Esophagus muscularis mucosa (tissue), 4 donors: Measurements from ENCODE around the gene TP73.

Experiments
- EP300 ChIP-seq: sonication (generic); formaldehyde crosslinking; IDR thresholded peaks from one replicate; pipeline ENCODE4 v1.6.1; 2017; ENCODE audit warnings: antibody characterized with exemption
- POLR2A ChIP-seq: fragments of 450-650 bp; IDR thresholded peaks from one replicate; pipeline ENCODE4 v1.6.1; 2017; ENCODE audit warnings: antibody characterized with exemption, moderate library complexity, mild to moderate bottlenecking, low read depth
- POLR2AphosphoS5 ChIP-seq, 2 donors: sonication (generic); formaldehyde crosslinking; IDR thresholded peaks; one replicate each; pipeline ENCODE4 v1.6.1; 2017; ENCODE audit warnings: antibody characterized with exemption in 2 of 2
- TF ChIP-seq, protein P1 (sequence below), 3 experiments: fragments of 200-600 bp in 2 of 3; fragments of 450-650 bp in 1 of 3; sonication (generic) in 2 of 3; IDR thresholded peaks; one replicate each; pipeline ENCODE4 v1.5.1; 2017 to 2019; ENCODE audit warnings: antibody characterized with exemption in 3 of 3, mild to moderate bottlenecking in 2 of 3, moderate library complexity in 1 of 3

DNA sequence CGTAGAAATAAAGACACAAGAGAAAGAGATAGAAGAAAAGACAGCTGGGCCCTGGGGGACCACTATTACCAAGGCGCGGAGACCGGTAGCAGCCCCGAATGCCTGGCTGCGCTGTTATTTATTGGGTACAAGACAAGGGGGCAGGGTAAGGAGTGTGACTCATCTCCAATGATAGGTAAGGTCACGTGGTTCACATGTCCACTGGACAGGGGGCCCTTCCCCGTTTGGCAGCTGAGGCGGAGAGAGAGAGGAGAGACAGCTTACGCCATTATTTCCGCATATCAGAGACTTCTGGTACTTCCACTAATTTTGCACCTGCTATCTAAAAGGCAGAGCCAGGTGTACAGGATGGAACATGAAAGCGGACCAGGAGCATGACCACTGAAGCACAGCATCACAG lies 31.6 kb upstream of the TP73 start:
- TF ChIP-seq POLR2A: no peak
- TF ChIP-seq, protein P1, sequence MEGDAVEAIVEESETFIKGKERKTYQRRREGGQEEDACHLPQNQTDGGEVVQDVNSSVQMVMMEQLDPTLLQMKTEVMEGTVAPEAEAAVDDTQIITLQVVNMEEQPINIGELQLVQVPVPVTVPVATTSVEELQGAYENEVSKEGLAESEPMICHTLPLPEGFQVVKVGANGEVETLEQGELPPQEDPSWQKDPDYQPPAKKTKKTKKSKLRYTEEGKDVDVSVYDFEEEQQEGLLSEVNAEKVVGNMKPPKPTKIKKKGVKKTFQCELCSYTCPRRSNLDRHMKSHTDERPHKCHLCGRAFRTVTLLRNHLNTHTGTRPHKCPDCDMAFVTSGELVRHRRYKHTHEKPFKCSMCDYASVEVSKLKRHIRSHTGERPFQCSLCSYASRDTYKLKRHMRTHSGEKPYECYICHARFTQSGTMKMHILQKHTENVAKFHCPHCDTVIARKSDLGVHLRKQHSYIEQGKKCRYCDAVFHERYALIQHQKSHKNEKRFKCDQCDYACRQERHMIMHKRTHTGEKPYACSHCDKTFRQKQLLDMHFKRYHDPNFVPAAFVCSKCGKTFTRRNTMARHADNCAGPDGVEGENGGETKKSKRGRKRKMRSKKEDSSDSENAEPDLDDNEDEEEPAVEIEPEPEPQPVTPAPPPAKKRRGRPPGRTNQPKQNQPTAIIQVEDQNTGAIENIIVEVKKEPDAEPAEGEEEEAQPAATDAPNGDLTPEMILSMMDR (IDR thresholded peaks at IDR 0.05): no peak
- no peak for TF ChIP-seq POLR2AphosphoS5 (IDR thresholded peaks at IDR 0.05)
- no peak for TF ChIP-seq EP300
